HCT116 (cell line): ENCODE results near the gene IAH1. TPM values are rescaled to one million over a fixed set of nuclear protein-coding genes. Genes with fewer than 3 reads are reported as not detected.

ENCODE experiments used
- ATAC-seq: fragments of 200-7000 bp; cut with Tn5 transposase; 2 replicates; pipeline ENCODE4 v1.9.1; 2020; ENCODE audit warnings: mild to moderate bottlenecking, moderate library complexity
- BruUV-seq: library from RNA; stranded (reverse); fragments of 400-500 nt; replicated peaks from 2 replicates; lab custom pipeline; 2021; lab: Mats Ljungman, UMichigan
- CTCF ChIA-PET: fragments of 300-600 bp; sonication (Branson Sonifier 250); formaldehyde crosslinking; loops from one replicate; lab custom pipeline; 2021; ENCODE audit warnings: antibody characterized with exemption; lab: Charles Lee
- POLR2A ChIA-PET: fragments of 300-600, 350-600 bp; sonication (Branson Sonifier 250); formaldehyde crosslinking; loops from one replicate; lab custom pipeline; 2021; ENCODE audit warnings: antibody characterized with exemption; lab: Charles Lee
- RAD21 ChIA-PET, 2 experiments: fragments of 300-600 bp; sonication (Branson Sonifier 250); formaldehyde crosslinking; loops; one replicate each; lab custom pipeline; 2023; ENCODE audit warnings: low total read pairs in 2 of 2; ENCODE audit not compliant: uncharacterized antibody in 2 of 2, unreplicated experiment in 2 of 2, low non-redundant PET in 1 of 2; lab: Charles Lee
- DNase-seq: peaks from one replicate; pipeline ENCODE4 v3.0.0-alpha.2; 2010; ENCODE audit warnings: low read depth, low spot score
- H2AFZ ChIP-seq: fragments of 200-600 bp; shearing (Covaris generic), sonication (generic); 2 replicates; pipeline ENCODE4 v1.6.1; 2017; ENCODE audit warnings: low read depth, mixed run types, mixed read lengths, antibody characterized with exemption, low read length; ENCODE audit not compliant: poor library complexity, severe bottlenecking
- H3K27ac ChIP-seq: 2 replicates; pipeline ENCODE4 v1.5.1; 2012; ENCODE audit warnings: low read depth, low read length
- H3K27me3 ChIP-seq: fragments of 200-600 bp; sonication (generic); 2 replicates; pipeline ENCODE4 v1.6.1; 2016; ENCODE audit warnings: mixed run types, low read length, mixed read lengths; ENCODE audit not compliant: insufficient read depth
- H3K36me3 ChIP-seq, 2 experiments: fragments of 200-500 bp in 1 of 2; fragments of 200-600 bp in 1 of 2; sonication (Bioruptor generic) in 1 of 2; sonication (generic) in 1 of 2; 2 replicates each; pipeline versions ENCODE4 v1.5.1 to v1.6.1; 2014 to 2016; ENCODE audit warnings: low read length in 2 of 2, inconsistent platforms in 1 of 2, mixed read lengths in 1 of 2, mixed run types in 1 of 2; ENCODE audit not compliant: insufficient read depth in 2 of 2, control insufficient read depth in 1 of 2
- H3K4me1 ChIP-seq, 2 experiments: fragments of 200-600 bp in 1 of 2; sonication (generic) in 1 of 2; 2 replicates each; pipeline versions ENCODE4 v1.5.1 to v1.6.1; 2012 to 2017; ENCODE audit warnings: low read length in 2 of 2, inconsistent platforms in 1 of 2, mild to moderate bottlenecking in 1 of 2, mixed read lengths in 1 of 2, mixed run types in 1 of 2, moderate library complexity in 1 of 2; ENCODE audit not compliant: insufficient read depth in 2 of 2, control insufficient read depth in 1 of 2
- H3K4me2 ChIP-seq: fragments of 200-600 bp; sonication (generic); 2 replicates; pipeline ENCODE4 v1.6.1; 2017; ENCODE audit warnings: mixed run types, low read length, mixed read lengths
- H3K4me3 ChIP-seq, 2 experiments: fragments of 200-600 bp in 1 of 2; sonication (generic) in 1 of 2; replicated peaks in 1 of 2; 2 replicates each; pipeline ENCODE4 v1.5.1; 2011 to 2016; ENCODE audit warnings: low read length in 2 of 2, control low read depth in 1 of 2, low read depth in 1 of 2, mild to moderate bottlenecking in 1 of 2, mixed read lengths in 1 of 2, mixed run types in 1 of 2
- H3K79me2 ChIP-seq: fragments of 200-600 bp; sonication (generic); 2 replicates; pipeline ENCODE4 v1.6.1; 2017; ENCODE audit warnings: mild to moderate bottlenecking, mixed run types, low read length, moderate library complexity, mixed read lengths; ENCODE audit not compliant: insufficient read depth
- H3K9ac ChIP-seq: fragments of 200-600 bp; sonication (generic); 2 replicates; pipeline ENCODE4 v1.6.1; 2016; ENCODE audit warnings: low read length, mixed read lengths
- H3K9me2 ChIP-seq: fragments of 200-600 bp; sonication (generic), shearing (Covaris generic); 2 replicates; pipeline ENCODE4 v1.6.1; 2017; ENCODE audit warnings: mixed run types, mild to moderate bottlenecking, moderate library complexity; ENCODE audit not compliant: insufficient read depth
- H3K9me3 ChIP-seq, 2 experiments: fragments of 200-500 bp in 1 of 2; fragments of 200-600 bp in 1 of 2; sonication (Bioruptor generic) in 1 of 2; sonication (generic) in 1 of 2; 2 replicates each; pipeline ENCODE4 v1.6.1; 2014 to 2017; ENCODE audit warnings: low read length in 2 of 2, mixed read lengths in 2 of 2, inconsistent platforms in 1 of 2, low read depth in 1 of 2, mild to moderate bottlenecking in 1 of 2, mixed run types in 1 of 2, moderate library complexity in 1 of 2; ENCODE audit not compliant: control insufficient read depth in 1 of 2, insufficient read depth in 1 of 2
- H4K20me1 ChIP-seq: fragments of 200-600 bp; sonication (generic), shearing (Covaris generic); 2 replicates; pipeline ENCODE4 v1.6.1; 2017; ENCODE audit warnings: mixed run types, mild to moderate bottlenecking, moderate library complexity; ENCODE audit not compliant: insufficient read depth
- ATF3 ChIP-seq: IDR thresholded peaks from 2 replicates; pipeline ENCODE4 v1.6.1; 2012
- EGR1 ChIP-seq: IDR thresholded peaks from 2 replicates; pipeline ENCODE4 v1.6.1; 2012; ENCODE audit warnings: low read depth
- ELF1 ChIP-seq: IDR thresholded peaks from 2 replicates; pipeline ENCODE4 v1.6.1; 2012; ENCODE audit warnings: low read depth, borderline replicate concordance
- EZH2phosphoT487 ChIP-seq: fragments of 200-600 bp; IDR thresholded peaks from 2 replicates; pipeline ENCODE4 v1.6.1; 2018; ENCODE audit warnings: antibody characterized with exemption, borderline replicate concordance
- FOSL1 ChIP-seq: IDR thresholded peaks from 2 replicates; pipeline ENCODE4 v1.6.1; 2012; ENCODE audit warnings: low read depth
- POLR2A ChIP-seq: IDR thresholded peaks from 2 replicates; pipeline ENCODE4 v1.7.0; 2011; ENCODE audit warnings: borderline replicate concordance; ENCODE audit not compliant: insufficient read depth, insufficient read length; ENCODE audit errors: extremely low read depth
- RAD21 ChIP-seq: IDR thresholded peaks from 2 replicates; pipeline ENCODE4 v1.6.1; 2012; ENCODE audit warnings: low read depth, mild to moderate bottlenecking
- SIN3A ChIP-seq: IDR thresholded peaks from 2 replicates; pipeline ENCODE4 v1.6.1; 2012; ENCODE audit warnings: low read depth
- SP1 ChIP-seq: IDR thresholded peaks from 2 replicates; pipeline ENCODE4 v1.6.1; 2012; ENCODE audit warnings: low read depth
- SRF ChIP-seq: IDR thresholded peaks from 2 replicates; pipeline ENCODE4 v1.6.1; 2012; ENCODE audit warnings: low read depth
- TCF7L2 ChIP-seq: IDR thresholded peaks from 2 replicates; pipeline ENCODE4 v1.7.0; 2011; ENCODE audit warnings: borderline replicate concordance, inconsistent platforms; ENCODE audit not compliant: insufficient read depth, insufficient read length; ENCODE audit errors: extremely low read depth
- YY1 ChIP-seq: IDR thresholded peaks from 2 replicates; pipeline ENCODE4 v1.6.1; 2011; ENCODE audit warnings: low read length, low read depth, moderate library complexity, mild to moderate bottlenecking; ENCODE audit not compliant: insufficient replicate concordance; ENCODE audit errors: extremely low read depth
- ZBTB33 ChIP-seq: IDR thresholded peaks from 2 replicates; pipeline ENCODE4 v1.6.1; 2011; ENCODE audit warnings: mild to moderate bottlenecking, low read length, moderate library complexity; ENCODE audit not compliant: insufficient replicate concordance; ENCODE audit errors: extremely low read depth
- ZFX ChIP-seq: fragments of 450-650 bp; IDR thresholded peaks from 2 replicates; pipeline ENCODE4 v1.6.1; 2017
- ZNF274 ChIP-seq: fragments of 200-500 bp; sonication (Bioruptor generic); IDR thresholded peaks from 2 replicates; pipeline ENCODE4 v1.6.1; 2014; ENCODE audit warnings: mild to moderate bottlenecking, low read depth, low read length, inconsistent platforms
- intact Hi-C: fragments of 100-400 bp; cut with micrococcal nuclease; formaldehyde crosslinking; loops from 2 replicates; pipeline ENCODE4 v1.10.0; 2022
- total RNA-seq: library from RNA; stranded (reverse); gene quantifications from one replicate; pipeline ENCODE4 v1.2.1, GENCODE V29; 2021; ENCODE audit not compliant: unreplicated experiment
- TF ChIP-seq, protein P1 (sequence below): IDR thresholded peaks from 2 replicates; pipeline ENCODE4 v1.6.1; 2012
- TF ChIP-seq, protein P2 (sequence below), 3 experiments: fragments of 200-600 bp in 1 of 3; sonication (generic) in 1 of 3; IDR thresholded peaks in 2 of 3; conservative IDR thresholded peaks in 1 of 3; 2 replicates each; pipeline ENCODE4 v1.5.1; 2012 to 2017; ENCODE audit warnings: low read depth in 2 of 3, low read length in 2 of 3, antibody characterized with exemption in 1 of 3, borderline replicate concordance in 1 of 3, control low read depth in 1 of 3, mild to moderate bottlenecking in 1 of 3, mixed read lengths in 1 of 3, mixed run types in 1 of 3, moderate library complexity in 1 of 3; ENCODE audit not compliant: insufficient read depth in 1 of 3

IAH1 gene
- total RNA-seq, 1 experiment from 2014 or later = 35.1 TPM

- Histone ChIP-seq H3K27me3 (no peaks in the 10 kb centered on the region), H3K36me3 (peaks cover 5 to 10% of the 10 kb centered on the region in 2 experiments; a peak in 3 of 4 replicates), H3K9me2 (no peaks in the 10 kb centered on the region), H3K79me2 (0 out of 2 replicates have a peak, but pooled peaks cover 10% of the 10 kb centered on the region), H2AFZ (no peak overlapping the region), H3K9me3 (no peaks in the 10 kb centered on the region), H4K20me1 (no peaks in the 10 kb centered on the region), H3K4me1 (no peaks in the 10 kb centered on the region), H3K27ac (no peak overlapping the region), H3K9ac (no peak overlapping the region), H3K4me2 (no peak overlapping the region), H3K4me3 (no peak overlapping the region)
- TF ChIP-seq, protein P1, sequence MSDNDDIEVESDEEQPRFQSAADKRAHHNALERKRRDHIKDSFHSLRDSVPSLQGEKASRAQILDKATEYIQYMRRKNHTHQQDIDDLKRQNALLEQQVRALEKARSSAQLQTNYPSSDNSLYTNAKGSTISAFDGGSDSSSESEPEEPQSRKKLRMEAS = no peak
- TF ChIP-seq RAD21 = no peak
- ChIA-PET RAD21 (no interaction called here), POLR2A (no interaction called here), CTCF (no interaction called here)
- intact Hi-C loops = no loop called here
- ATAC-seq = no peak
- no TSS peak for BruUV-seq
- DNase-seq = no peak
Measured at GRCh38 chr2:9524291-9524690, 49.9 kb downstream of the IAH1 start.

DNA sequence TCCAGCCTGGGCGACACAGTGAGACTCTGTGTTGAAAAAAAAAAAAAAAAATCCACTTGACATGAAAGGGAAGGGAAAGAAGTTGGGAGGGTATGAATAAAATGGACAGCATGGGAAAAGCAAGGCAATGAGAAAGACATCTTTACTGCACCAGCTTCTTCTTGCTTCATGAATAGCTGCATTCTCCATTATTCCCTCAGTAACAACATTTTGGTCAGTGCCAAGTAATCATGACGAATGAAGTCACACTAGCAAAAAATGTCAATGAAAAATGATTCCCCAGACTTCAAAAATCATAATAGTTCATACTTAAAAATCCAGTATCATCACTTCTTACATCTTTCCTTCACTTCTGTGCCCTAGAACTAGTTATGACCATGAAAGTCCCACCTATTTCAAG lies 50.9 kb downstream of the IAH1 start:
- Histone ChIP-seq H3K4me1 (no peaks in the 10 kb centered on the region), H3K4me3 (no peak overlapping the region), H2AFZ (no peak overlapping the region), H3K9me3 (no peaks in the 10 kb centered on the region), H3K79me2 (0 out of 2 replicates have a peak, but pooled peaks cover 10% of the 10 kb centered on the region), H3K9me2 (no peaks in the 10 kb centered on the region), H3K36me3 (peaks cover under 1 to 4% of the 10 kb centered on the region in 2 experiments; a peak in 3 of 4 replicates), H3K9ac (no peak overlapping the region), H3K4me2 (no peak overlapping the region), H4K20me1 (no peaks in the 10 kb centered on the region), H3K27me3 (no peaks in the 10 kb centered on the region), H3K27ac (no peak overlapping the region)
- no peak for TF ChIP-seq EZH2phosphoT487
- TF ChIP-seq TCF7L2 = no peak
- TF ChIP-seq, protein P2, sequence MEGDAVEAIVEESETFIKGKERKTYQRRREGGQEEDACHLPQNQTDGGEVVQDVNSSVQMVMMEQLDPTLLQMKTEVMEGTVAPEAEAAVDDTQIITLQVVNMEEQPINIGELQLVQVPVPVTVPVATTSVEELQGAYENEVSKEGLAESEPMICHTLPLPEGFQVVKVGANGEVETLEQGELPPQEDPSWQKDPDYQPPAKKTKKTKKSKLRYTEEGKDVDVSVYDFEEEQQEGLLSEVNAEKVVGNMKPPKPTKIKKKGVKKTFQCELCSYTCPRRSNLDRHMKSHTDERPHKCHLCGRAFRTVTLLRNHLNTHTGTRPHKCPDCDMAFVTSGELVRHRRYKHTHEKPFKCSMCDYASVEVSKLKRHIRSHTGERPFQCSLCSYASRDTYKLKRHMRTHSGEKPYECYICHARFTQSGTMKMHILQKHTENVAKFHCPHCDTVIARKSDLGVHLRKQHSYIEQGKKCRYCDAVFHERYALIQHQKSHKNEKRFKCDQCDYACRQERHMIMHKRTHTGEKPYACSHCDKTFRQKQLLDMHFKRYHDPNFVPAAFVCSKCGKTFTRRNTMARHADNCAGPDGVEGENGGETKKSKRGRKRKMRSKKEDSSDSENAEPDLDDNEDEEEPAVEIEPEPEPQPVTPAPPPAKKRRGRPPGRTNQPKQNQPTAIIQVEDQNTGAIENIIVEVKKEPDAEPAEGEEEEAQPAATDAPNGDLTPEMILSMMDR (IDR thresholded peaks at IDR 0.05 in 2 of 3, conservative IDR thresholded peaks at IDR 0.05 in 1 of 3; ENCODE audit: borderline replicate concordance in 1 of 3, insufficient read depth in 1 of 3, low read depth in 2 of 3, low read length in 2 of 3) = no peak
- no peak for TF ChIP-seq SIN3A
- no peak for TF ChIP-seq ZFX
- TF ChIP-seq SP1 = no peak
- no peak for TF ChIP-seq ZNF274
- TF ChIP-seq EGR1 = no peak
- no peak for TF ChIP-seq SRF
- no peak for TF ChIP-seq ATF3
- TF ChIP-seq FOSL1 = no peak
- no peak for TF ChIP-seq ZBTB33
- TF ChIP-seq YY1 = no peak
- TF ChIP-seq ELF1 = no peak
- no peak for TF ChIP-seq POLR2A
- TF ChIP-seq, protein P1 = no peak
- ATAC-seq (no peak), DNase-seq (no peak)
- POLR2A ChIA-PET = no interaction called here
- intact Hi-C loops = no loop called here
- no TSS peak for BruUV-seq
- CTCF ChIA-PET = no interaction called here
- RAD21 ChIA-PET = no interaction called here
